HG02678 (cell line): ENCODE results near the gene ATP6V1G3.
"Not testable (repeated sequence)": the region's sequence is repeated elsewhere in the genome, so short reads cannot be mapped to it uniquely, and the experiment has no call there.

ENCODE experiments used
- ATAC-seq: cut with Tn5 transposase; IDR thresholded peaks from one replicate; pipeline ENCODE4 v1.9.1; 2021; ENCODE audit warnings: mild to moderate bottlenecking, moderate library complexity; ENCODE audit not compliant: unreplicated experiment

Gene ATP6V1G3

GRCh38 chr1:198498103-198498385 lies 42.4 kb downstream of the ATP6V1G3 start:
- no peak for ATAC-seq

DNA sequence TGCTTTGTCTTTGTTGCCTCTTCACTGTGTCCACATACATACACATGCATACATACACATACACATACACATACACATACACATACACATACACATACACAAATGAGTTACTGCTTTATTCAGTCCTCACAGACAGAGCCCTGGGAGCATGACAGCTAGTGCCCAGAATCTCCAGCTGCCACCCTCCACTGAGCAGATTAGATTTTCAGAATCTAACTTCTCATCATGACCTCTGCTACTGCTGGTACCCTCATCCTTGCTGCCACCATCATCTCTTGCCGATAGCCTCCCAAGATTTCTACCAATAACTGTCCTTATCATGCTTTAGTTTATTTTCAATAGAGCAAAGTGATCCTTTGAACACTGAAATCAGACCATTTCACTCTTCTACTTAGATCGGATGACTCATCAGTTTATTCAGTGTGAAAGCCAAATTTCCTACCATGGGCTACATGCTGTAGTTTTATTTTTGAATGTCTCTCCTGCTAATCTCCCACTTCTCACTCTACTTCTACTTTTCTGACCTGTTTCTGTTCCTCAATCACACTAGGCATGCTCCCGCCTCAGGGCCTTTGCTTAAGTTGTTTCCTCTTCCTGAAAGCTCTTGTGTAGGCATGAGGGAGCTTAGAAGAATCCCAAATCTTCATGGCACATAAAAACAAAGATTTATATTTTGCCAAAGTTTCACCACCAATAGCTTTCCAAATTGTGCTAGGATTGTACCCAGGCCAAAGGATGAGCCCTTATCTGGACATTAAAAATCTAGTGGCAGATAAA lies 43.0 kb downstream of the ATP6V1G3 start:
- ATAC-seq, result no peak

DNA sequence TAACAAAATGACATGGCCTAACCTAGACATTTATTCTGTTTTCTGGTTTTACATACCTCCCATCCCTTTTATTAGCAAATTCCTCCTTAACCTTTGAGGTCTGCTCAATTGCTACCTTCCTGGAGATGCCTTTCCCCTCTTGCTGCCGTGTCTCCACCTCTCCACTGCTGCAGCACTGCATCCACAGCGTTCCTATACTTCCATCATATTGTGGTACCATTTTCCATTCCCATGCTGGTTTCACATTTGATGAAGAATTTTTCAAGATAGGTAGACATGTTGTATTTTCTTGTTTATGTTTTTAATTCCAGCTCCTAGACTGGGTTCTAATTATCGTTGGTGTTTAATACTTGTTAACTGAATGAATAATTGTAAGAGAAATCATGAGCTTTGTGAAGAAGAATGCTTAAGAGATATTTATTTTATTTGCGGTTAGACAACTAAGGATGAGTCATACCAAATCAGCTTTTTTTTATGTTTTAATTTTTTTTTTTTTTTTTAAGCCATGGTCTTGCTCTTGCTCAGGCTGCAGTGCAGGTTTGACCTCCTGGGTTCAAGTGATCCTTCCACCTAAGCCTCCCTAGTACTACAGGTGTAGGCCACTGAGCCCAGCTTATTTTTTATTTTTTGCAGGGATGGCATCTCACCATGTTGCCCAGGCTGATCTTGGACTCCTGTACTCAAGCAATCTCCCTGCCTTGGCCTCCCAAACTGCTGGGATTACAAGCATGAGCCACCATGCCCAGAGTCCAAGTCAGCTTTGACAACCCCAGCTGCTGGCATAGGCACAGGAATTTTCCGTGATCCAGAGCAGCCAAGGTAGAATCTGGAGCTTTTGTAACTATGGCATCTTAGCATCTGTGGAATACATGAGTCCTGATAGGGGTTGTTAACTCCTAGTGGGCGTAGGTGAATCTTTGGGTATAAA lies 44.0 kb downstream of the ATP6V1G3 start:
- no peak for ATAC-seq

DNA sequence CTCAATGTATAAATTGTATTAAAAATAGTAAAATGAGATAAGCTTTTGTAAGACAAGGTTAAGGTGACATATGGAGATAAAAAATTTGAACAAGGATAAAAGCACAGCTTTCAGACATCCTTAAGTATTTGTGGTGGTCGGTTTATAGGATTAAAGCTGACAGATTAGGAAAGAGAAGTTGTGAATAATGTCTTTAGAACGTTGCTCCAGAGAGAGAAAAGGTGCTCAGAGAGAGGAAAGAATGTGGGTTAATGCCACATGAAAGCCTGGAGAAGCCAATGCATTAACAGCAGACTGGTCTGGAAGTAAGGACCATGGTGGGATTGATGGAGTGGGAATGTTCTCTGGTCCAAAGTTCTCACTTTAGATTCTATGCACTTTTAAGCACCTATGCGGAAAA lies 44.8 kb downstream of the ATP6V1G3 start:
- ATAC-seq, result no peak

- ATAC-seq, result no peak
These were observed 45.8 kb downstream of the ATP6V1G3 start for GRCh38 chr1:198494658-198495103.

DNA sequence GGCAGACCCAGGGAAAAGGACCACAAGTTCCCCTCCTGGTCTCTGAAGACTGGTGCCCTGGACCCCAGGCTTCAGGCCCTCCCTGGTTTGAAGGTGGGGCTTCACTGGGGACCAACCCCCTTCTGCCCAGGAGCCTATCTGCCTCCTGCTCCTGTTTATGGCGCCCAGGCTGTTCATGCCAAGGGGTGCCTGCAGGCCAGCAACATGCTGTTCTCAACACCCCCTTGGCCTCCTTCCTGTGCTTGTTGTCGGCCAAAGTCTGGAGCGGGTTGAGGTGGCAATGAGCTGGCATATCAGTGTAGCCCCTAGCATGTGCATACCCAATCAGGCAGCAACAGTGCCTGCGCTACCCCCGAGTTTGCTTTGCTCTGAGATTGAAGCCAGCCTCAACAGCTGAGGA lies 46.3 kb downstream of the ATP6V1G3 start:
- ATAC-seq, result no peak

- no peak for ATAC-seq
These were observed 47.2 kb downstream of the ATP6V1G3 start for GRCh38 chr1:198493329-198493728.

DNA sequence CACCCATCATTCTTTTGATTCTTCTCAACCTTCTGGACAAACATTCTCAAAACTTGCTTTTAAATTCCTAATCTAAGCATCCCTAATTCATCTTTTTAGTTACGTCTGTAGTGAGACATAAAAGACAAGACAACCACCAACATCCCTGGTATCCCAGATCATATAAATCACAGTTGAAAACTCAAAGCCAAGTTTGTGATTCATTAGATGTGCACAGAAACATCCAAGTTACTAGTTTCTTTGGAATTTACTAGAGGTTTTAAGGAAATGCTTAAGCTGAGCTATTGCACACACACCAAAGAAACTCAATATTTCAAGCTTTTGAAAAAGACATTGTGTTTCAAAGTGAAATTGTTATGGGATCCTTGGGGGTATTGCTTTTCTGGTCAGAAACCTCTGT lies 47.6 kb downstream of the ATP6V1G3 start:
- no peak for ATAC-seq

GRCh38 chr1:198491596-198491995 lies 48.9 kb downstream of the ATP6V1G3 start:
- no peak for ATAC-seq

GRCh38 chr1:198491028-198491427 lies 49.5 kb downstream of the ATP6V1G3 start:
- ATAC-seq, result no peak

- no peak for ATAC-seq
These were observed 50.3 kb downstream of the ATP6V1G3 start for GRCh38 chr1:198490224-198490623.

GRCh38 chr1:198486903-198487302 lies 53.6 kb downstream of the ATP6V1G3 start:
- ATAC-seq, result no peak

DNA sequence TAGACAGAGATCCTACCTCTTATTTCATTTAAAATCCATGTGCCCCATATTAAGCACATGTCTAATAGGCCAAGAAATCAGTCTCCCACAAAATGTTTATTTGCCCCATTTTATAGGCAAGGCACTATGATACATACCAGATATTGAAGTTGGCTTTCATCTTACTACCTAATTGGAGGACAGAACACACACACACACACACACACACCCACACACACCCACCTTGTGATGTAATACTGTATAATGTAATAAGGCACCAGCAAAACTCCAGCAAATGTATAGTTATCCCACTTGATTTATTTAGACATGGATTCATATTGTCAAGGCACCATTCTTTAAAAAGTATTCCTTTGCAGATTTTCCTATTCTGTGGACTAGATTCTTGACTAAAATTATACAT lies 56.8 kb downstream of the ATP6V1G3 start:
- no peak for ATAC-seq

- no peak for ATAC-seq
These were observed 57.5 kb downstream of the ATP6V1G3 start for GRCh38 chr1:198483006-198483405.

GRCh38 chr1:198481661-198482060 lies 58.8 kb downstream of the ATP6V1G3 start:
- ATAC-seq, result no peak

DNA sequence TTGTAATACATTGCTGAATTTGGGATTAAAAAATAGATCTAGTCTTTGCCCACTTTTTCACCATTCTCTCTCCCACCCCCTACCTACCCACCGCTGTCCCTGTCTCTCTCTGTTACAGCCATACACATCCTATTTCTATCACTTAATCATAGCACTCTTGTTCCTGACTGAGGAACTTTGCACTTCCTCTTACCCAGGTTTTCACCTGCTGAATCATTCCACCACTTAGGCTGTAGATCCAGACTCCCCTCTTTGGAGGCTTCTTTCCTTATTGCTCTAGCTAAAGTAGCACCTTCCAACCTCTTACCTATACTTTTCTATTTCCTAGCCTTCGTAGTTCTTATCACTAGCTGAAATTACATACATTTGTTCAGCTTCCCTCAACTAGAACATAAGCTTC lies 59.6 kb downstream of the ATP6V1G3 start:
- ATAC-seq, result no peak

DNA sequence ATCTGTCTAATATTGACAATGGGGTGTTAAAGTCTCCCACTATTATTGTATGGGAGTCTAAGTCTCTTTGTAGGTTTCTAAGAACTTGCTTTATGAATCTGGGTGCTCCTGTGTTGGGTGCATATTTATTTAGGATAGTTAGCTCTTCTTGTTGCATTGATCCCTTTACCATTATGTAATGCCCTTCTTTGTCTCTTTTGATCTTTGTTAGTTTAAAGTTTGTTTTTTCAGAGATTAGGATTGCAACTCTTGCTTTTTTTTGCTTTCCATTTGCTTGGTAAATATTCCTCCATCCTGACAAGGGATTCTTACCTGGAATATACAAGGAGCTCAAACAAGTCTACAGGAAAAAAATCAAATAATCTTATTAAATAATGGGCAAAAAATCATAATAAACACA lies 63.1 kb downstream of the ATP6V1G3 start:
- not testable (repeated sequence) for ATAC-seq
